ENCODE results near the gene PARD3B. TPM values are rescaled to one million over a fixed set of nuclear protein-coding genes. Genes with fewer than 3 reads are reported as not detected.

Gene PARD3B
- total RNA-seq, 1 experiment from 2014 or later = 3.6 TPM

- CTCF ChIA-PET = no interaction called here
- POLR2A ChIA-PET = no interaction called here
- DNase-seq (ENCODE audit: low read depth, low spot score) = no peak
- intact Hi-C loops (cut with micrococcal nuclease; ENCODE audit: unreplicated experiment) (no loop called here), in situ Hi-C loops (cut with HindIII; ENCODE audit: low pct_unique_long_range_greater_than_20kb, low sequenced_read_pairs) (no loop called here)
- Histone ChIP-seq H3K9me3 (ENCODE audit: control insufficient read depth, insufficient read depth, low read depth, low read length) (no peaks in the 10 kb centered on the region), H3K4me1 (ENCODE audit: control insufficient read depth, insufficient read depth, low read length) (no peaks in the 10 kb centered on the region), H3K27ac (ENCODE audit: low read length) (no peak overlapping the region), H3K4me3 (ENCODE audit: low read depth in 2 of 2, low read length in 2 of 2) (no peak overlapping the region), H3K36me3 (ENCODE audit: control insufficient read depth, insufficient read depth, low read length) (no peaks in the 10 kb centered on the region), H3K27me3 (ENCODE audit: control insufficient read depth, insufficient read depth, low read length) (no peaks in the 10 kb centered on the region; the same call in 1 of the 2 replicates)
- no TSS peak for BruUV-seq (replicated peaks)
- TF ChIP-seq CTCF (IDR thresholded peaks at IDR 0.05) (no peak), TCF7L2 (IDR thresholded peaks at IDR 0.05; ENCODE audit: low read depth, low read length) (no peak), SIN3A (IDR thresholded peaks at IDR 0.05; ENCODE audit: borderline replicate concordance, insufficient read depth, low read depth, low read length) (no peak), REST (IDR thresholded peaks at IDR 0.05; ENCODE audit: insufficient read depth in 1 of 2, low read depth in 2 of 2, low read length in 1 of 2) (no peak), POLR2AphosphoS5 (IDR thresholded peaks at IDR 0.05; ENCODE audit: low read depth, low read length) (no peak)
- no peak for ATAC-seq
Measured at GRCh38 chr2:205662206-205662965, 1117.1 kb downstream of the PARD3B start.

- ChIA-PET POLR2A (no interaction called here), CTCF (no interaction called here)
- Histone ChIP-seq H3K27ac (ENCODE audit: low read length) (no peak overlapping the region), H3K4me1 (ENCODE audit: control insufficient read depth, insufficient read depth, low read length) (no peaks in the 10 kb centered on the region), H3K4me3 (ENCODE audit: low read depth in 2 of 2, low read length in 2 of 2) (no peak overlapping the region), H3K9me3 (ENCODE audit: control insufficient read depth, insufficient read depth, low read depth, low read length) (no peaks in the 10 kb centered on the region), H3K27me3 (ENCODE audit: control insufficient read depth, insufficient read depth, low read length) (no peaks in the 10 kb centered on the region), H3K36me3 (ENCODE audit: control insufficient read depth, insufficient read depth, low read length) (no peaks in the 10 kb centered on the region)
- no peak for ATAC-seq
- intact Hi-C loops (cut with micrococcal nuclease; ENCODE audit: unreplicated experiment) (no loop called here), in situ Hi-C loops (cut with HindIII; ENCODE audit: low pct_unique_long_range_greater_than_20kb, low sequenced_read_pairs) (no loop called here)
- no TSS peak for BruUV-seq (replicated peaks)
- DNase-seq (ENCODE audit: low read depth, low spot score) = no peak
- TF ChIP-seq SIN3A (IDR thresholded peaks at IDR 0.05; ENCODE audit: borderline replicate concordance, insufficient read depth, low read depth, low read length) (no peak), POLR2AphosphoS5 (IDR thresholded peaks at IDR 0.05; ENCODE audit: low read depth, low read length) (no peak), TCF7L2 (IDR thresholded peaks at IDR 0.05; ENCODE audit: low read depth, low read length) (no peak), REST (IDR thresholded peaks at IDR 0.05; ENCODE audit: insufficient read depth in 1 of 2, low read depth in 2 of 2, low read length in 1 of 2) (no peak), CTCF (IDR thresholded peaks at IDR 0.05) (no peak)
Measured at GRCh38 chr2:205665791-205666190, 1120.5 kb downstream of the PARD3B start.

Data from Panc1 (cell line).